H9 (cell line): ENCODE measurements around the gene OR10A4. TPM values are rescaled to one million over a fixed set of nuclear protein-coding genes. Genes with fewer than 3 reads are reported as not detected.
"Not testable (repeated sequence)": the region's sequence is repeated elsewhere in the genome, so short reads cannot be mapped to it uniquely, and the experiment has no call there.

Experiments used
- DNase-seq: peaks from one replicate; pipeline ENCODE4 v3.0.0-alpha.2; 2017
- H2AFZ ChIP-seq: one replicate; pipeline ENCODE4 v1.6.1; 2013; ENCODE audit warnings: mild to moderate bottlenecking, low read length, control low read depth, moderate library complexity
- H2AK5ac ChIP-seq: 2 replicates; pipeline ENCODE4 v1.6.1; 2013; ENCODE audit warnings: low read length, control low read depth, mixed read lengths; ENCODE audit not compliant: insufficient read length
- H2BK120ac ChIP-seq: one replicate; pipeline ENCODE4 v1.6.1; 2013; ENCODE audit warnings: low read depth, mild to moderate bottlenecking, low read length, control low read depth, inconsistent platforms; ENCODE audit not compliant: poor library complexity, severe bottlenecking
- H2BK12ac ChIP-seq: 2 replicates; pipeline ENCODE4 v1.6.1; 2013; ENCODE audit warnings: low read length, control low read depth, mixed read lengths, low read depth; ENCODE audit not compliant: insufficient read length
- H2BK15ac ChIP-seq: 2 replicates; pipeline ENCODE4 v1.6.1; 2013; ENCODE audit warnings: low read depth, low read length, control low read depth
- H2BK20ac ChIP-seq: one replicate; pipeline ENCODE4 v1.6.1; 2013; ENCODE audit warnings: low read depth, mild to moderate bottlenecking, low read length, control low read depth, inconsistent platforms; ENCODE audit not compliant: poor library complexity, severe bottlenecking
- H2BK5ac ChIP-seq: 2 replicates; pipeline ENCODE4 v1.6.1; 2013; ENCODE audit warnings: low read length, control low read depth, mixed read lengths; ENCODE audit not compliant: insufficient read length
- H3K14ac ChIP-seq: 2 replicates; pipeline ENCODE4 v1.6.1; 2013; ENCODE audit warnings: low read length, control low read depth; ENCODE audit not compliant: insufficient read depth
- H3K18ac ChIP-seq: 2 replicates; pipeline ENCODE4 v1.6.1; 2013; ENCODE audit warnings: low read depth, mild to moderate bottlenecking, mixed read lengths, low read length, control low read depth; ENCODE audit not compliant: insufficient read length
- H3K23ac ChIP-seq: 2 replicates; pipeline ENCODE4 v1.6.1; 2013; ENCODE audit warnings: low read length, control low read depth, mixed read lengths, low read depth; ENCODE audit not compliant: insufficient read length
- H3K23me2 ChIP-seq: 2 replicates; pipeline ENCODE4 v1.6.1; 2013; ENCODE audit warnings: low read depth, mild to moderate bottlenecking, mixed read lengths, low read length, control low read depth; ENCODE audit not compliant: insufficient read length, poor library complexity, severe bottlenecking
- H3K27ac ChIP-seq: 2 replicates; pipeline ENCODE4 v1.5.1; 2013; ENCODE audit warnings: low read length, control low read depth, mixed read lengths, low read depth; ENCODE audit not compliant: insufficient read length
- H3K27me3 ChIP-seq: 2 replicates; pipeline ENCODE4 v1.6.1; 2013; ENCODE audit warnings: low read length, control low read depth, inconsistent platforms; ENCODE audit not compliant: insufficient read depth
- H3K4ac ChIP-seq: 2 replicates; pipeline ENCODE4 v1.6.1; 2013; ENCODE audit warnings: low read depth, mild to moderate bottlenecking, control low read depth, inconsistent platforms, low read length, moderate library complexity
- H3K4me1 ChIP-seq: 2 replicates; pipeline ENCODE4 v1.6.1; 2013; ENCODE audit warnings: low read length, control low read depth, inconsistent platforms; ENCODE audit not compliant: insufficient read depth
- H3K4me2 ChIP-seq: 2 replicates; pipeline ENCODE4 v1.6.1; 2013; ENCODE audit warnings: low read length, control low read depth, mixed read lengths; ENCODE audit not compliant: insufficient read length, insufficient read depth
- H3K56ac ChIP-seq: 2 replicates; pipeline ENCODE4 v1.6.1; 2013; ENCODE audit warnings: low read depth, mild to moderate bottlenecking, mixed read lengths, low read length, control low read depth; ENCODE audit not compliant: insufficient read length
- H3K79me1 ChIP-seq: 2 replicates; pipeline ENCODE4 v1.6.1; 2013; ENCODE audit warnings: low read depth, mild to moderate bottlenecking, moderate library complexity, low read length, control low read depth, inconsistent platforms; ENCODE audit not compliant: insufficient read depth, poor library complexity, severe bottlenecking
- H3K79me2 ChIP-seq: 2 replicates; pipeline ENCODE4 v1.6.1; 2013; ENCODE audit warnings: low read length, control low read depth, inconsistent platforms; ENCODE audit not compliant: insufficient read depth
- H3K9ac ChIP-seq: 2 replicates; pipeline ENCODE4 v1.6.1; 2013; ENCODE audit warnings: low read length, control low read depth, mixed read lengths; ENCODE audit not compliant: insufficient read length; ENCODE audit errors: extremely low read depth
- H3K9me3 ChIP-seq: one replicate; pipeline ENCODE4 v1.6.1; 2013; ENCODE audit warnings: low read depth, low read length, inconsistent platforms; ENCODE audit not compliant: control insufficient read depth
- H3T11ph ChIP-seq: one replicate; pipeline ENCODE4 v1.6.1; 2013; ENCODE audit warnings: mild to moderate bottlenecking, low read length, control low read depth, inconsistent platforms
- H4K20me1 ChIP-seq: one replicate; pipeline ENCODE4 v1.6.1; 2013; ENCODE audit not compliant: control insufficient read depth, insufficient read length, insufficient read depth
- H4K5ac ChIP-seq: 2 replicates; pipeline ENCODE4 v1.6.1; 2013; ENCODE audit warnings: low read depth, mild to moderate bottlenecking, mixed read lengths, low read length, control low read depth; ENCODE audit not compliant: insufficient read length
- H4K8ac ChIP-seq: replicated peaks from 2 replicates; pipeline ENCODE4 v1.6.1; 2013; ENCODE audit warnings: low read length, control low read depth, mixed read lengths, low read depth; ENCODE audit not compliant: insufficient read length
- H4K91ac ChIP-seq: 2 replicates; pipeline ENCODE4 v1.6.1; 2013; ENCODE audit warnings: low read depth, mild to moderate bottlenecking, moderate library complexity, mixed read lengths, low read length, control low read depth; ENCODE audit not compliant: insufficient read length
- H3K27ac Mint-ChIP-seq, 3 experiments: 2 replicates in 2 of 3; 3 replicates in 1 of 3; pipeline ENCODE4 v1.8.0; 2020 to 2021; ENCODE audit warnings: mixed read lengths in 3 of 3, mild to moderate bottlenecking in 1 of 3, moderate library complexity in 1 of 3
- H3K27me3 Mint-ChIP-seq: 2 replicates; pipeline ENCODE4 v1.8.0; 2021; ENCODE audit warnings: low read depth, mild to moderate bottlenecking, moderate library complexity, mixed read lengths
- H3K36me3 Mint-ChIP-seq, 3 experiments: 2 replicates in 2 of 3; 3 replicates in 1 of 3; pipeline ENCODE4 v1.8.0; 2020 to 2021; ENCODE audit warnings: low read depth in 3 of 3, mixed read lengths in 3 of 3; ENCODE audit not compliant: insufficient read depth in 1 of 3
- H3K4me1 Mint-ChIP-seq, 2 experiments: 2 replicates each; pipeline ENCODE4 v1.8.0; 2020; ENCODE audit warnings: mixed read lengths in 2 of 2
- H3K4me3 Mint-ChIP-seq, 2 experiments: 2 replicates in 1 of 2; 3 replicates in 1 of 2; pipeline ENCODE4 v1.8.0; 2020 to 2021; ENCODE audit warnings: mild to moderate bottlenecking in 2 of 2, mixed read lengths in 2 of 2, moderate library complexity in 1 of 2
- H3K9me3 Mint-ChIP-seq, 2 experiments: 2 replicates in 1 of 2; 3 replicates in 1 of 2; pipeline ENCODE4 v1.8.0; 2020; ENCODE audit warnings: mild to moderate bottlenecking in 2 of 2, mixed read lengths in 2 of 2, moderate library complexity in 1 of 2
- WGBS: extraction: QIAGEN DNeasy Blood & Tissue Kit; methylation state at CpG from one replicate; pipeline ENCODE4 v1.1.7; 2013; ENCODE audit warnings: missing lambda C conversion rate, low lambda C conversion rate, mixed read lengths; ENCODE audit not compliant: insufficient read length; ENCODE audit errors: extremely low coverage; 5-methylcytosine and 5-hydroxymethylcytosine counted together
- total RNA-seq: library from RNA; stranded (reverse); gene quantifications from 2 replicates; pipeline ENCODE4 v1.2.1, GENCODE V29; 2021
- TF ChIP-seq, protein P1 (sequence below): fragments of 200-600 bp; sonication (generic); conservative IDR thresholded peaks from 3 replicates; pipeline ENCODE4 v1.8.0; 2021; ENCODE audit warnings: antibody characterized with exemption, mild to moderate bottlenecking

Gene OR10A4
- total RNA-seq, 1 experiment from 2014 or later, result not detected

DNA sequence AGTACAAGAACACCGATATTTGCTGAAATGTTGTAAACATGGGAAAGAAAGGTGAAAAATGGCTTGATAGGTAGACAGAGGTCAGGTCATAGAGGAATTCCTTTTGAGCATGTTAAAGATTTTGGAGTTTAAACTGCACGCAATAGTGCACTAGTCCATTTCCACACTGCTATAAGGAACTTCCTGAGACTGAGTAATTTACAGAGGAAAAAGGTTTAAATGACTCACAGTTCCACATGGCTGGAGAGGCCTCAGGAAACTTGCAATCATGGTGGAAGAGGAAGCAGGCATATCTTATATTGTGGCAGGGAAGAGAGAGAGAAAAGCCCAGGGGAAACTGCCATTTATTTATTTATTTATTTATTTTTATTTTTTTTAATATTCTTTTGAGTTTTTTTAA lies 25.9 kb upstream of the OR10A4 start:
- no peak overlapping the region for H2BK20ac ChIP-seq
- H3K79me1 ChIP-seq, result no peaks in the 10 kb centered on the region
- Mint-ChIP-seq H3K36me3 (peaks cover 10 to 39% (median 21%) of the 10 kb centered on the region in 3 experiments), H3K27me3 (peaks cover 2% of the 10 kb centered on the region), H3K27ac (no peak overlapping the region; a peak in 1 of 7 replicates), H3K4me1 (peaks cover 11% of the 10 kb centered on the region in 2 experiments), H3K4me3 (no peak overlapping the region), H3K9me3 (peaks cover 30 to 32% of the 10 kb centered on the region in 2 experiments)
- no peak overlapping the region for H3K4ac ChIP-seq
- H3K27me3 ChIP-seq, result no peaks in the 10 kb centered on the region
- WGBS, result no CpG with 5 or more reads among the region's 2 CpGs
- H3K14ac ChIP-seq, result no peak overlapping the region
- H3K4me1 ChIP-seq, result no peaks in the 10 kb centered on the region
- H2BK5ac ChIP-seq, result no peak overlapping the region
- no peak overlapping the region for H2BK12ac ChIP-seq
- no peak for DNase-seq
- no peak overlapping the region for H4K5ac ChIP-seq
- H3K56ac ChIP-seq, result no peak overlapping the region
- TF ChIP-seq, protein P1, sequence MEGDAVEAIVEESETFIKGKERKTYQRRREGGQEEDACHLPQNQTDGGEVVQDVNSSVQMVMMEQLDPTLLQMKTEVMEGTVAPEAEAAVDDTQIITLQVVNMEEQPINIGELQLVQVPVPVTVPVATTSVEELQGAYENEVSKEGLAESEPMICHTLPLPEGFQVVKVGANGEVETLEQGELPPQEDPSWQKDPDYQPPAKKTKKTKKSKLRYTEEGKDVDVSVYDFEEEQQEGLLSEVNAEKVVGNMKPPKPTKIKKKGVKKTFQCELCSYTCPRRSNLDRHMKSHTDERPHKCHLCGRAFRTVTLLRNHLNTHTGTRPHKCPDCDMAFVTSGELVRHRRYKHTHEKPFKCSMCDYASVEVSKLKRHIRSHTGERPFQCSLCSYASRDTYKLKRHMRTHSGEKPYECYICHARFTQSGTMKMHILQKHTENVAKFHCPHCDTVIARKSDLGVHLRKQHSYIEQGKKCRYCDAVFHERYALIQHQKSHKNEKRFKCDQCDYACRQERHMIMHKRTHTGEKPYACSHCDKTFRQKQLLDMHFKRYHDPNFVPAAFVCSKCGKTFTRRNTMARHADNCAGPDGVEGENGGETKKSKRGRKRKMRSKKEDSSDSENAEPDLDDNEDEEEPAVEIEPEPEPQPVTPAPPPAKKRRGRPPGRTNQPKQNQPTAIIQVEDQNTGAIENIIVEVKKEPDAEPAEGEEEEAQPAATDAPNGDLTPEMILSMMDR, result no peak
- no peak overlapping the region for H3K9ac ChIP-seq
- H2AK5ac ChIP-seq, result no peak overlapping the region
- H3K18ac ChIP-seq, result no peak overlapping the region
- no peak overlapping the region for H3K27ac ChIP-seq
- no peak overlapping the region for H2BK15ac ChIP-seq
- no peak overlapping the region for H2BK120ac ChIP-seq
- no peak overlapping the region for H3K23ac ChIP-seq
- no peak overlapping the region for H4K91ac ChIP-seq
- no peaks in the 10 kb centered on the region for H3K9me3 ChIP-seq
- H4K20me1 ChIP-seq, result no peaks in the 10 kb centered on the region
- H3T11ph ChIP-seq, result no peak overlapping the region
- no peaks in the 10 kb centered on the region for H3K23me2 ChIP-seq
- no peak overlapping the region for H4K8ac ChIP-seq
- H3K4me2 ChIP-seq, result no peak overlapping the region
- H3K79me2 ChIP-seq, result no peaks in the 10 kb centered on the region
- H2AFZ ChIP-seq, result no peak overlapping the region

DNA sequence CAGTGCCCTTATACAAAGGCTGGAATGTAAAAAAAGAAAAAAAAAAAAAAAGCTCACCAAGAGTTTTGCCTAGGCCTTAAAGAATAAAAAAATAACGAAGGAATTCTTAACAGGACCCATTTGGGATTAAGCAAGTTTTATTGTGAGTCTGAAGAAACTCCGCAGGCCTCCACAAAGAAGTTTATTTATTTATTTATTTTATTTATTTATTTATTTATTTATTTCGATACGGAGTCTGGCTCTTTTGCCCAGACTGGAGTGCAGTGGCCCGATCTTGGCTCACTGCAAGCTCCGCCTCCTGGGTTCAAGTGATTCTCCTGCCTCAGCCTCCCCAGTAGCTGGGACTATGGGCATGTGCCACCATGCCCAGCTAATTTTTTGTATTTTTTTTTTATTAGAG lies 21.6 kb upstream of the OR10A4 start:
- H2BK120ac ChIP-seq, H3T11ph ChIP-seq, H3K4me1 ChIP-seq, H4K8ac ChIP-seq, H3K23me2 ChIP-seq, H4K5ac ChIP-seq, DNase-seq, H3K79me1 ChIP-seq, H4K91ac ChIP-seq, H3K4me2 ChIP-seq, H2BK20ac ChIP-seq, H3K14ac ChIP-seq, H3K27ac ChIP-seq, H3K23ac ChIP-seq, H3K27me3 Mint-ChIP-seq, H4K20me1 ChIP-seq, H2AFZ ChIP-seq, H3K9ac ChIP-seq, H3K27me3 ChIP-seq, H3K56ac ChIP-seq, H2BK15ac ChIP-seq, H3K27ac Mint-ChIP-seq, H3K4me3 Mint-ChIP-seq, H3K18ac ChIP-seq, H3K4ac ChIP-seq, H3K9me3 ChIP-seq, H3K79me2 ChIP-seq, H2AK5ac ChIP-seq, H2BK12ac ChIP-seq, H2BK5ac ChIP-seq: not testable (repeated sequence)
- peaks cover 23 to 27% of the 10 kb centered on the region in 2 experiments for H3K9me3 Mint-ChIP-seq
- no CpG with 5 or more reads among the region's 6 CpGs for WGBS
- H3K4me1 Mint-ChIP-seq, result peaks cover 6 to 11% of the 10 kb centered on the region in 2 experiments
- peaks cover 6 to 28% (median 15%) of the 10 kb centered on the region in 3 experiments for H3K36me3 Mint-ChIP-seq
